Measurements from ENCODE around the gene MAP2K6.

DNA sequence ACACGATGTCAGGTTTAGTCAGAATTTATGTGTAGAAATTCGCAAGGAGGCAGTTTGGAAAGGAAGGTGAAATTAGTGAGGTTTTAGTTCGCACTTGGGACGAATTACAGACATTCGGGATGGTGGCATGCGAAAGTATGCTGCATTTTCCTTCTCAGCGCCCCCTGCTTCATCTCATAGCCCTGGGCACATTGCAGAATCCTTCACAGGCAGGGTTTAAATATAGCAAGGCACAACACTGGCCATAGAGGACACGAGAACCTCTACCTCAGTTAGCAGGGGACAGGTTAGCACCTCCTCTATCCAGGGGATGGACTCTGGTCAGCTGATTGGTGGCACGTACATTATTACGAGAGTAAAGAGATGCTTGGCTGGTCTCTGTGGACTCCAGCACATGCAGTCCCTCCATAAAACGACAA lies 47.5 kb downstream of the MAP2K6 start:
- TF ChIP-seq POLR2A (IDR thresholded peaks at IDR 0.05; ENCODE audit: low read depth, low read length), result no peak
- no peak for TF ChIP-seq CTCF (IDR thresholded peaks at IDR 0.05; ENCODE audit: extremely low read depth in 1 of 2, insufficient read depth in 1 of 2, low read depth in 1 of 2, low read length in 2 of 2)
- TF ChIP-seq POLR2AphosphoS5 (IDR thresholded peaks at IDR 0.05; ENCODE audit: insufficient read depth, low read depth, low read length), result no peak
- TF ChIP-seq JUN (IDR thresholded peaks at IDR 0.05; ENCODE audit: borderline replicate concordance, insufficient read depth, insufficient read length, low read depth), result no peak
- TF ChIP-seq EZH2 (IDR thresholded peaks at IDR 0.05; ENCODE audit: borderline replicate concordance, low read depth, low read length, severe bottlenecking), result no peak

Measured in endothelial cell of umbilical vein (primary cell).